HG03045 (cell line): Measurements from ENCODE around the gene CHTOP.
"Not testable (repeated sequence)": the region's sequence is repeated elsewhere in the genome, so short reads cannot be mapped to it uniquely, and the experiment has no call there.

Experiments used
- ATAC-seq: cut with Tn5 transposase; IDR thresholded peaks from one replicate; pipeline ENCODE4 v1.9.1; 2021; ENCODE audit warnings: mild to moderate bottlenecking, moderate library complexity; ENCODE audit not compliant: unreplicated experiment

The CHTOP gene, protein sequence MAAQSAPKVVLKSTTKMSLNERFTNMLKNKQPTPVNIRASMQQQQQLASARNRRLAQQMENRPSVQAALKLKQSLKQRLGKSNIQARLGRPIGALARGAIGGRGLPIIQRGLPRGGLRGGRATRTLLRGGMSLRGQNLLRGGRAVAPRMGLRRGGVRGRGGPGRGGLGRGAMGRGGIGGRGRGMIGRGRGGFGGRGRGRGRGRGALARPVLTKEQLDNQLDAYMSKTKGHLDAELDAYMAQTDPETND

GRCh38 chr1:153633754-153634665 is at the start of gene CHTOP:
Gene CHTOP, plus strand, starts transcription at chr1:153634066. Its CDS starts 2,523 bp downstream, at chr1:153636589.
- ATAC-seq = peak; percentile 85

- no peak for ATAC-seq
These were observed 48.9 kb upstream of the CHTOP start for GRCh38 chr1:153585006-153585405.

DNA sequence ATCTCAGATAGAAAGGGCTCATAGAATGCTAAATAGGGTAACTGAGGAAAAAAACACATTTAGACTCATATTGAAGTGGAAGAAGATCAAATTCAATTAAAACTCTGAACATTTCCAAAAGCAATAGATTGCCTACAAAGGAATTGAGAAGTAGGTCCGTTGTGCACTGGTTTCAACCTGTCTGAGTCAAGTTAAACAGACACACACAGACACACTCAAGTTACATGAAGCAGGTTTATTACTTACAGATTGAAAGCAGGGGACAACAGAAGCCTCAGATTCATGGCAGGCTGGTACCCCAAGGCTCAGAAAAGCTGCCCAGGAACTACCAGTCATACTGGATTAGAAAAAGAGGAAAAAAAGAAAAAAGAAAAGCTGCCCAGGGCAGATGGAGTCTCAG is 47.5 kb upstream of the CHTOP start:
- no peak for ATAC-seq

GRCh38 chr1:153587314-153587713 is 46.6 kb upstream of the CHTOP start:
- no peak for ATAC-seq

GRCh38 chr1:153588033-153588432 is 45.8 kb upstream of the CHTOP start:
- ATAC-seq = not testable (repeated sequence)

- no peak for ATAC-seq
These were observed 45.4 kb upstream of the CHTOP start for GRCh38 chr1:153588482-153588881.

DNA sequence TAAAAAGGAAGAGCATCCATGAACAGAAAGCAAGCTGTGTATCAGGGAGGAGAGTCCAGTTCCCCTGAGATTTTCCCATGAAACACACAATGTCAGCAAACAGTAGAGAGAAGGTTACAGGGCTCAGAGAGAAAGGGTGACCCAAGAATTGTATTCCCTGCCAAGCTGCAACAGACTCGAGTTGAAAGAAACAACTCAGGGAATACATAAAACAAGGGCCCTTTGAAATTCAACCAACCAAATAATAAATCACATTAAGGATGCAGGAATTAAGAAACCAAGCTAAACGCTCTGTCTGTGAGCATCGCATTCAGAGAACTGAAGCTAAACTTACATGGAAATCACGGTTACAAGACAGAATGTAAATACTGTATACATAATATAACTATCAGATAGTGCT is 41.1 kb upstream of the CHTOP start:
- no peak for ATAC-seq

DNA sequence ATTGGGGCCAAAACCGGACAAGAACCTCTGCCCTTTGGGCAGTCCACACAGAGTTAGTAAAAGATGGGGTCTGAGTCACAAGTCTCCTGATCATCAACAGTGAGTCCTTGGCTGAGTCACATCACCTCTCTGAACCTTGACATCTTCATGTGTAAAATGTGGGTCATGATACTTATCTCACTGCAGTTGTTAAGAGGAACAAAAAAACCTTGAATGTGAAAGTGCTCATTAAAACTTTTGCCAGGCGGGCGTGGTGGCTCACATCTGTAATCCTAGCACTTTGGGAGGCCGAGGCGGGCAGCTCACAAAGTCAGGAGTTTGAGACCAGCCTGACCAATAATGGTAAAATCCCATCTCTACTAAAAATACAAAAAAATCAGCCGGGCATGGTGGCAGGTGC is 36.7 kb upstream of the CHTOP start:
- no peak for ATAC-seq

DNA sequence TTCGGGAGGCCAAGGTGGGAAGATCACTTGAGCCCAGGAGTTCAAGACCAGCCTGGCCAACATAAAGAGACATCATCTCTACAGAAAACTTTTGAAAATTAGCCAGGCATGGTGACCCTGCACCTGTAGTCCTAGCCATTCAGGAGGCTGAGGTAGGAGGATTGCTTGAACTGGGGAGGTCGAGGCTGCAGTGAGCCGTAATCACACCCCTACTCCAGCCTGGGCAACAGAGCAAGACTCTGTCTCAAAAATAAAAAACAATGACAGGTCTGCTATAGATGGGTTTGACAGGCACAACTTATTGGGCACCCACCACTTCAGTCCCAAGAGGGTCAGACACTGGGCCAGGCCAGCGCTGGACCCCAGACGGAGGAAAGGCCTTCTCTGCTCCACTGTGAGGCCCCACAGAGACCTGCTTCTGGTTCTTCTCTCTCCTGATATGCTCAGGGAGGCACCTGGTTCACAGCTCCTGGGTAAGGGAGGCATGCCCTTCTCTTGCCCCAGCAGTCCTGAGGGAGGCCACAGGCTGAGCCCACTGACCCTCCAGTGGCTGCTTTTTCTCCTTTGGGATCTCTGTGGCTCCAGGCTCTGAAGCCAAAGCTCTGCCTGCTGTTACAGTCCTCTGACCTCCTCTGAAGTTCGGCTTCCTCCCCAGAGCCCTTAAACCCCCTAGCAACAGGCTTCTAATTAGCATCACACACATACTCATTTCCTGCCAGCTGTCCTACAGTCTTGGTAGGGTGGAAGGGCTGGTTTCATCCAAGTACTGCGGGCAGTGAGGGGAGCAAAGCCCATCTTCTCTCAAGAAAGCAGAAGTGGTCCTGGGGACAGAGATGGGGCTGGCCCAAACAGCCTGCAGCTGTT is 35.3 kb upstream of the CHTOP start:
- peak; percentile 95 for ATAC-seq

GRCh38 chr1:153599847-153600246 is 34.0 kb upstream of the CHTOP start:
- ATAC-seq = no peak

- no peak for ATAC-seq
These were observed 31.1 kb upstream of the CHTOP start for GRCh38 chr1:153602749-153603148.

- no peak for ATAC-seq
These were observed 27.7 kb upstream of the CHTOP start for GRCh38 chr1:153606194-153606593.

GRCh38 chr1:153607381-153607780 is 26.5 kb upstream of the CHTOP start:
- ATAC-seq = no peak

GRCh38 chr1:153608089-153608682 is 25.7 kb upstream of the CHTOP start:
- no peak for ATAC-seq

DNA sequence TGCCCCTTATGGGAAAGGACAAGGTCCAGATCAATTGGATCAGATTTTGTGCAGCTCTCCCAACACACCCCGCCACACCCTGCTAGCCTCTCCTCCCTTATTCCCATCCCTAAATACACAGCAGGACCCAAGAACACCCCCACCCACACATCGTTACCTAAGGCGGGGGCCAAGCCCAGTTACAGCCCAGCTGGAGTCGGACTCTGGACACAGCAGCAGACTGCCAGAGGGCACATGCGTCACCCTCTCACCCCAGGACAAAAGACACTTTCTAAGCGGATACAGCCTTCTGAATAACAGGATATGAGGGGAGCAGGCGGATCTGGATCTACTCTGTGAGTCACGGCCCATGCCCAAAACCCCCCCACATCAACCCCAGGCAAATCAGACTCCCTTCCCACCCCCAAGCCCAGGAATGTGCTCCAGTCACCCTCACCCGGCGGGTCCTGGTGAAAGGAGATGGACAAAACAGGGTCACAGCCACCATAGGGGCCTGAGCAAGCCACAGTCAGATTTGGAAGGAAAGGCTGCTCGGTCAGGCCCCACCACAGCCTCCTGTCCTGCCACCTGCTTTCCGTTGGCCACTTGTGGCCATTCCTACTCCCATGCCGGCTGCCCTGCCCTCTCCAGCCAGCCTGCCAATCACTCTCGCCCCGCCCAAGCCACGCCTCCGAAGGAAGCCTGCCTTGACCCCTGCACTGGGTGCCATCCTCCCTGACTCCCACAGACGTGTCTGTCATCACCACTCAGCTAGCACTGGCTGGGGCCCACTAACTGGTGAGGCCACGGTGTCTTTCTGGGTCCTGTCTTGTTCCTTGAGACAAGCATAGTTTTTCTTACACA is 24.9 kb upstream of the CHTOP start:
- ATAC-seq = no peak

GRCh38 chr1:153609585-153609907 is 24.3 kb upstream of the CHTOP start:
- no peak for ATAC-seq

DNA sequence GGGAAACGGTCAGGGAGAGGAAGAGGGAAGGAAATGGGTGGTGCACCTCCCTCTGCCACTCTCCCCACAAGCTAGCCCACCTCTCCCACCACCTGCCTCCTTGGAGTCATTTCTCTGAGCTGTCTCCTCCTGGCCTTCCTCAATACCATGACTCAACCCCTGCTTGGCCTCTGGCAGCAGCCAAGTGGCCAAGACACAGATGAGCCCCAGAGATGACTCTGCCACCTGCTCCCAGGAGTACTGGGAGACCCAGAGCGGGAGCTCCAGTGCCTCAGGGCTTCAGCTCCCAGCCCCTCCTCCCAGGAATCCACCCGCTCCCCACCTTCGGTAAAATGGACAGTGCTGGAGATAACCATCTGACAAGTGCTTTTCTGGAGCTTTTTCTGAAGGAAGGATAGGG is 23.5 kb upstream of the CHTOP start:
- ATAC-seq = no peak

GRCh38 chr1:153610811-153611301 is 23.0 kb upstream of the CHTOP start:
- ATAC-seq = no peak

GRCh38 chr1:153611356-153611755 is 22.5 kb upstream of the CHTOP start:
- no peak for ATAC-seq
